ENCODE data around the gene CEP164. TPM values are rescaled to one million over a fixed set of nuclear protein-coding genes. Genes with fewer than 3 reads are reported as not detected.

Gene CEP164
- total RNA-seq, 2 experiments from 2014 or later = 33.0 to 36.7 TPM

DNA sequence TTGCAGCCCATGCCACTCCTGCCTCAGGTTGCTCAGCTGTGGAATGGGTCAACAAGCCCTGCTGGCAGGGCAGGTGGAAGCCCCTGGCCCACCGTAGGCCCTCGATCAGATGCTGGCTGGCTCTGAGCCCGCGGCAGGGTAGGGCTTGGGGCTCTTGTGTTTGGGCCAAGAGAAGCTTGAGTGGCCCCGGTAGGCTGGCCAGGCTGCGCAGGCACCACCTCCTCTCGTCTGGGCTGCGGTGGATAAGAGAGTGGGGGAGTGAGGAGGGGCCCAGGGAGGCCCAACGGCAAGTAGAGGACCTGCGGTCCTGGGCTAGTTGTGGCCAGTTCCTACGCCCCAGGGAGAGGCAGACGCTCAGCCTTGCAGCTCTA, 115.2 kb downstream of the CEP164 start:
- Histone ChIP-seq H3K4me1 (ENCODE audit: insufficient read depth, low read length) (no peaks in the 10 kb centered on the region), H3K27me3 (ENCODE audit: control insufficient read depth in 1 of 2, insufficient read depth in 2 of 2, low read length in 2 of 2) (peaks cover 0 to 7% of the 10 kb centered on the region in 2 experiments), H3K36me3 (ENCODE audit: insufficient read depth, low read length) (no peaks in the 10 kb centered on the region), H3K4me3 (ENCODE audit: low read length) (no peak overlapping the region), H3K9me3 (ENCODE audit: control insufficient read depth in 1 of 2, insufficient read depth in 1 of 2, low read length in 2 of 2) (peaks cover 0 to 4% of the 10 kb centered on the region in 2 experiments), H3K27ac (ENCODE audit: low read depth in 1 of 2, low read length in 2 of 2) (no peak overlapping the region)
- DNase-seq = no peak
- Mint-ChIP-seq H3K4me3 (no peak overlapping the region), H3K9me3 (no peaks in the 10 kb centered on the region), H3K27me3 (peaks cover 27% of the 10 kb centered on the region), H3K4me1 (ENCODE audit: low read depth) (no peaks in the 10 kb centered on the region), H3K36me3 (ENCODE audit: low read depth) (no peaks in the 10 kb centered on the region), H3K27ac (no peak overlapping the region)
- TF ChIP-seq, protein P1, sequence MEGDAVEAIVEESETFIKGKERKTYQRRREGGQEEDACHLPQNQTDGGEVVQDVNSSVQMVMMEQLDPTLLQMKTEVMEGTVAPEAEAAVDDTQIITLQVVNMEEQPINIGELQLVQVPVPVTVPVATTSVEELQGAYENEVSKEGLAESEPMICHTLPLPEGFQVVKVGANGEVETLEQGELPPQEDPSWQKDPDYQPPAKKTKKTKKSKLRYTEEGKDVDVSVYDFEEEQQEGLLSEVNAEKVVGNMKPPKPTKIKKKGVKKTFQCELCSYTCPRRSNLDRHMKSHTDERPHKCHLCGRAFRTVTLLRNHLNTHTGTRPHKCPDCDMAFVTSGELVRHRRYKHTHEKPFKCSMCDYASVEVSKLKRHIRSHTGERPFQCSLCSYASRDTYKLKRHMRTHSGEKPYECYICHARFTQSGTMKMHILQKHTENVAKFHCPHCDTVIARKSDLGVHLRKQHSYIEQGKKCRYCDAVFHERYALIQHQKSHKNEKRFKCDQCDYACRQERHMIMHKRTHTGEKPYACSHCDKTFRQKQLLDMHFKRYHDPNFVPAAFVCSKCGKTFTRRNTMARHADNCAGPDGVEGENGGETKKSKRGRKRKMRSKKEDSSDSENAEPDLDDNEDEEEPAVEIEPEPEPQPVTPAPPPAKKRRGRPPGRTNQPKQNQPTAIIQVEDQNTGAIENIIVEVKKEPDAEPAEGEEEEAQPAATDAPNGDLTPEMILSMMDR (IDR thresholded peaks at IDR 0.05) = no peak
- intact Hi-C loops (cut with DNase I, micrococcal nuclease) = no loop called here
- ChIA-PET CTCF (no interaction called here), POLR2A (no interaction called here)
- ATAC-seq (ENCODE audit: poor library complexity) = no peak

DNA sequence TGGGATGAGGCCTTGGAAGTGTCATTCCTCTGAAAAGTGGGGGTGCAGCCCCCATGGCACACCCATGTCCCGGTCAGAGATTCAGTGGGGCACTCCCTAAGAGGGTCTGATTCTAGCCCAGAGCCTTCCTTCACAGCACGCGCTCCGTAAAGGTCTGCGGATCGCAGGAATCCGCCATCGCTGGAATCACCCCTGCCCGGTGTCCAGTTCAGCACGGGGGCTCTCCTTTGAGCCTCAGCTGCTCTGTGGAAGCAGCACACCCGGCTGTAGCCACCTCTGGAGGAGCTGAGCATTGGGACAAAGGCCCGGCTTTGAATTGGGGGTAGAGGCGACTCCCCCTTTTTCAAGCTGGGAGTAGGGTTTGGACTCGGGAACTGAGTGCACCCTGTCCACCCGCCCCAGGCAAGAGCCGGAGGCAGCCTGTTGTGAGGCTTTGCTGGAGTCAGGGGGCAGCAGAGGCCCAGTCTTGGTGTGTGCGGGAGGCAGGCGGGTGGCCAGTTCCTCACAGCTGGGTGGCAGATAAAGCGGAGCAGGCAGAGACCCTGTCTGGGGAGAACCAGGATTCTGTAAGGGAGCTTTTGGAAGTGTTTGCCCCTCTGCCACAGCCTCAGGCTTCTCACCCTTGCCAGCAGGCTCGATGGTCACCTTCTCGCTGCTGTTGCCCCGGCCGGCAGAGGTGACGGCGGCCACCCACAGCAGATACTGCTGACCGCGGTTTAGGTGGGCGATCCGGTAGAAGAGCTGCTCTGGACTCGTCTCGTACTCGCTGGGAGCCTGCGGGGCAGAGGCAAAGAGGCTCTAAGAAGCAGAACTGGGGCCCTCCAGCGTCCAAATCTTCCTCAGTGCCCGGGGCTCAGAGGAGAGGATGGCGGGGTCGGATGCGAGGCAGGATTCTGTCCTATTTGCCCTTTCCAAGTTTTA, 115.9 kb downstream of the CEP164 start:
- no peak for DNase-seq
- Mint-ChIP-seq H3K4me1 (ENCODE audit: low read depth) (no peaks in the 10 kb centered on the region), H3K4me3 (no peak overlapping the region), H3K9me3 (no peaks in the 10 kb centered on the region), H3K27me3 (peaks cover 27% of the 10 kb centered on the region), H3K27ac (no peak overlapping the region), H3K36me3 (ENCODE audit: low read depth) (no peaks in the 10 kb centered on the region)
- no peaks in the 10 kb centered on the region for H3K36me3 ChIP-seq (ENCODE audit: insufficient read depth, low read length)
- peaks cover 0 to 7% of the 10 kb centered on the region in 2 experiments for H3K27me3 ChIP-seq (ENCODE audit: control insufficient read depth in 1 of 2, insufficient read depth in 2 of 2, low read length in 2 of 2)
- TF ChIP-seq, protein P1 (IDR thresholded peaks at IDR 0.05) = no peak
- intact Hi-C loops (cut with DNase I, micrococcal nuclease) = no loop called here
- H3K9me3 ChIP-seq (ENCODE audit: control insufficient read depth in 1 of 2, insufficient read depth in 1 of 2, low read length in 2 of 2) = peaks cover 0 to 4% of the 10 kb centered on the region in 2 experiments
- H3K27ac ChIP-seq (ENCODE audit: low read depth in 1 of 2, low read length in 2 of 2) = no peak overlapping the region
- H3K4me1 ChIP-seq (ENCODE audit: insufficient read depth, low read length) = no peaks in the 10 kb centered on the region
- H3K4me3 ChIP-seq (ENCODE audit: low read length) = no peak overlapping the region
- no peak for ATAC-seq (ENCODE audit: poor library complexity)
- CTCF ChIA-PET = no interaction called here
- POLR2A ChIA-PET = no interaction called here

DNA sequence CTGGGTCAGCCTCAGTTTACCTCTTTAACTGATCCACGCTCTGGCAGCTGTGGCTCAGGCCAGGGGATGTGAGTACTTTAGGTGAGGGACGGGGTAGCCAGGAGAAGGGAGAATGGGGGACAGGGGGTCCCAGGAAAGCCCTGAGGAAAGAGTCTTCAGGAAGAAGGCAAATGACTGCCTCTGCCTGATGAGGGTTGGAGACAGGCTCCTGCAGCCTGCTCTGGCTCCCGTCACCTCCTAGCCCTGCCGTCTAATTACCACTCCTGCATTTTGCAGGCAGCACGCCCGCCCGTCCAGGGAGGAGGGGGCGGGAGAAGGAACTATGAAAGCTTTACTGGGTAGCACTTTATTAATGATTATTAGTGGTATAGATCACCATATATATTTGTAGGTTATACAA, 116.6 kb downstream of the CEP164 start:
- Mint-ChIP-seq H3K27me3 (peaks cover 27% of the 10 kb centered on the region), H3K27ac (no peak overlapping the region), H3K4me3 (no peak overlapping the region), H3K36me3 (ENCODE audit: low read depth) (no peaks in the 10 kb centered on the region), H3K9me3 (no peaks in the 10 kb centered on the region), H3K4me1 (ENCODE audit: low read depth) (no peaks in the 10 kb centered on the region)
- Histone ChIP-seq H3K4me3 (ENCODE audit: low read length) (no peak overlapping the region), H3K27me3 (ENCODE audit: control insufficient read depth in 1 of 2, insufficient read depth in 2 of 2, low read length in 2 of 2) (peaks cover 0 to 7% of the 10 kb centered on the region in 2 experiments), H3K9me3 (ENCODE audit: control insufficient read depth in 1 of 2, insufficient read depth in 1 of 2, low read length in 2 of 2) (peaks cover 0 to 6% of the 10 kb centered on the region in 2 experiments), H3K27ac (ENCODE audit: low read depth in 1 of 2, low read length in 2 of 2) (no peak overlapping the region), H3K4me1 (ENCODE audit: insufficient read depth, low read length) (no peaks in the 10 kb centered on the region), H3K36me3 (ENCODE audit: insufficient read depth, low read length) (no peaks in the 10 kb centered on the region)
- ATAC-seq (ENCODE audit: poor library complexity) (no peak), DNase-seq (no peak)
- TF ChIP-seq, protein P1 (IDR thresholded peaks at IDR 0.05) = no peak
- CTCF ChIA-PET = no interaction called here
- POLR2A ChIA-PET = no interaction called here
- intact Hi-C loops (cut with DNase I, micrococcal nuclease) = no loop called here
